Endodermal cell (in vitro differentiated cells): ENCODE results near the gene PTGS1. TPM values are rescaled to one million over a fixed set of nuclear protein-coding genes. Genes with fewer than 3 reads are reported as not detected.
A peak's percentile ranks its signal among the peaks of the same experiment; 100 is the strongest.

ENCODE experiments used
- DNase-seq: peaks from one replicate; pipeline ENCODE4 v3.0.0-alpha.2; 2017
- H3K27ac ChIP-seq: 2 replicates; pipeline ENCODE4 v1.5.1; 2013; ENCODE audit warnings: mild to moderate bottlenecking, low read depth, low read length, moderate library complexity
- H3K27me3 ChIP-seq: 2 replicates; pipeline ENCODE4 v1.6.1; 2013; ENCODE audit warnings: mild to moderate bottlenecking, low read length, moderate library complexity; ENCODE audit not compliant: insufficient read depth, control insufficient read depth, poor library complexity, severe bottlenecking
- H3K36me3 ChIP-seq: 2 replicates; pipeline ENCODE4 v1.7.0; 2013; ENCODE audit warnings: mild to moderate bottlenecking, low read length, moderate library complexity; ENCODE audit not compliant: control insufficient read depth, insufficient read depth
- H3K4me1 ChIP-seq: one replicate; pipeline ENCODE4 v1.7.0; 2013; ENCODE audit warnings: low read length; ENCODE audit not compliant: control insufficient read depth, insufficient read depth
- H3K4me3 ChIP-seq: 2 replicates; pipeline ENCODE4 v1.5.1; 2013; ENCODE audit warnings: mild to moderate bottlenecking, low read length, moderate library complexity
- H3K9ac ChIP-seq: 2 replicates; pipeline ENCODE4 v1.6.1; 2013; ENCODE audit warnings: mild to moderate bottlenecking, low read length, moderate library complexity; ENCODE audit not compliant: poor library complexity, severe bottlenecking; ENCODE audit errors: extremely low read depth
- H3K9me3 ChIP-seq: 2 replicates; pipeline ENCODE4 v1.6.1; 2013; ENCODE audit warnings: mild to moderate bottlenecking, low read length, moderate library complexity; ENCODE audit not compliant: control insufficient read depth
- H3K27ac Mint-ChIP-seq: 2 replicates; pipeline ENCODE4 v1.8.0; 2020; ENCODE audit warnings: mixed read lengths
- H3K27me3 Mint-ChIP-seq: 2 replicates; pipeline ENCODE4 v1.8.0; 2021; ENCODE audit warnings: mild to moderate bottlenecking, mixed read lengths; ENCODE audit not compliant: insufficient read depth
- H3K36me3 Mint-ChIP-seq: 2 replicates; pipeline ENCODE4 v1.8.0; 2020; ENCODE audit warnings: low read depth, mixed read lengths
- H3K4me1 Mint-ChIP-seq: 2 replicates; pipeline ENCODE4 v1.8.0; 2020; ENCODE audit warnings: mixed read lengths
- H3K4me3 Mint-ChIP-seq: 2 replicates; pipeline ENCODE4 v1.8.0; 2020; ENCODE audit warnings: mild to moderate bottlenecking, moderate library complexity, mixed read lengths
- H3K9me3 Mint-ChIP-seq: 2 replicates; pipeline ENCODE4 v1.8.0; 2020; ENCODE audit warnings: mild to moderate bottlenecking, mixed read lengths
- CTCF ChIP-seq: fragments of 200-600 bp; sonication (generic); conservative IDR thresholded peaks from 2 replicates; pipeline ENCODE4 v1.5.0; 2021; ENCODE audit warnings: antibody characterized with exemption, mild to moderate bottlenecking
- WGBS, 2 experiments: methylation state at CpG; one replicate each; pipeline versions ENCODE4 v1.1.5 to v1.1.7; 2013; ENCODE audit warnings: missing lambda C conversion rate in 2 of 2, mixed read lengths in 1 of 2; ENCODE audit not compliant: insufficient coverage in 1 of 2, insufficient read length in 1 of 2; 5-methylcytosine and 5-hydroxymethylcytosine counted together
- total RNA-seq, 2 donors: library from RNA; stranded (reverse); fragmentation: NEBNext Ultra II Directional in 1 of 2; extraction: Animal tissue kit (Norgen Biotek cat#: 25700) in 1 of 2; gene quantifications; 2 replicates in 1 of 2; 3 replicates in 1 of 2; pipeline ENCODE4 v1.2.1, GENCODE V29; 2021

PTGS1 gene
- total RNA-seq, 2 donors from 2014 or later: 0.84 to 1.1 TPM

DNA sequence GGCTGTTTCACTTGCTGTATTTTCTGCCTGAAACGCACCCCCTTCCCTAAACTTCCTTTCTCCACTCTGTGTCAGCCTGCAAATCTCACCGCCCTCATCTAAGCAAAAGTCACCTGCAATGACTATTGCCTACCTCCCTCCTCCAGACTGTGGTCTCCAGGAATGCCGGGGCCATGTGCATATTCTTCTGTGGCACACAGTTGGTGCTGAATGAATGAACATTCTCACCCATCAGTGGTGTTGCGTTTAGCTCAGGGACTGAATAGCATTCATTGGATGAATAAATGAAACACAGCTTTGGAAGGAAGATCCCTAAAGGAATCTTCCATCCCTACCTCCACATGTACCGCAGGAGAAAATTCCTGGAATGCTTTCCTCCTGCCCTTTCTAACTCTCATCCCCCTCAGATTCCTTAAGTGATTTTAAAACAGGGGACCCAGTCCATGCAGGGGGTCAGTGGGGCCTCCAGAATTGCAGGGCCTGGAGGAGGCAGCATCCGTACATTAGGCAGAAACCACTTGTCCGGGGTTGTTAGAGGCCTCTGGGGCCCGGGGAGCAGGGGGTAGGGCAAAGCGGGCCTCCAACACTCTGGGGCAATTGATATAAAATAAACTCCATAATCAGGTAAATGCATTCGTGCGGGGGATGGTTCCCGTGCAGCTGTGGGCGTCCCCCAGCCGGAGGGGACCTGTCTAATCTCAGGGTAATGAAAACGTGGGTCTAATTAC is 28.3 kb upstream of the PTGS1 start:
- Mint-ChIP-seq H3K9me3 (no peaks in the 10 kb centered on the region), H3K27ac (no peak overlapping the region), H3K36me3 (no peaks in the 10 kb centered on the region), H3K4me3 (no peak overlapping the region), H3K27me3 (peaks cover 33% of the 10 kb centered on the region), H3K4me1 (peaks cover 5% of the 10 kb centered on the region)
- no peak overlapping the region for H3K4me3 ChIP-seq
- peaks cover 23% of the 10 kb centered on the region for H3K27me3 ChIP-seq
- 68 to 81% methylated on average over 10 to 15 of the region's 15 CpGs for WGBS, 2 experiments
- no peak overlapping the region for H3K9ac ChIP-seq
- no peak overlapping the region for H3K27ac ChIP-seq
- H3K36me3 ChIP-seq: no peaks in the 10 kb centered on the region
- DNase-seq: no peak
- no peaks in the 10 kb centered on the region for H3K4me1 ChIP-seq
- TF ChIP-seq CTCF: no peak
- no peaks in the 10 kb centered on the region for H3K9me3 ChIP-seq

DNA sequence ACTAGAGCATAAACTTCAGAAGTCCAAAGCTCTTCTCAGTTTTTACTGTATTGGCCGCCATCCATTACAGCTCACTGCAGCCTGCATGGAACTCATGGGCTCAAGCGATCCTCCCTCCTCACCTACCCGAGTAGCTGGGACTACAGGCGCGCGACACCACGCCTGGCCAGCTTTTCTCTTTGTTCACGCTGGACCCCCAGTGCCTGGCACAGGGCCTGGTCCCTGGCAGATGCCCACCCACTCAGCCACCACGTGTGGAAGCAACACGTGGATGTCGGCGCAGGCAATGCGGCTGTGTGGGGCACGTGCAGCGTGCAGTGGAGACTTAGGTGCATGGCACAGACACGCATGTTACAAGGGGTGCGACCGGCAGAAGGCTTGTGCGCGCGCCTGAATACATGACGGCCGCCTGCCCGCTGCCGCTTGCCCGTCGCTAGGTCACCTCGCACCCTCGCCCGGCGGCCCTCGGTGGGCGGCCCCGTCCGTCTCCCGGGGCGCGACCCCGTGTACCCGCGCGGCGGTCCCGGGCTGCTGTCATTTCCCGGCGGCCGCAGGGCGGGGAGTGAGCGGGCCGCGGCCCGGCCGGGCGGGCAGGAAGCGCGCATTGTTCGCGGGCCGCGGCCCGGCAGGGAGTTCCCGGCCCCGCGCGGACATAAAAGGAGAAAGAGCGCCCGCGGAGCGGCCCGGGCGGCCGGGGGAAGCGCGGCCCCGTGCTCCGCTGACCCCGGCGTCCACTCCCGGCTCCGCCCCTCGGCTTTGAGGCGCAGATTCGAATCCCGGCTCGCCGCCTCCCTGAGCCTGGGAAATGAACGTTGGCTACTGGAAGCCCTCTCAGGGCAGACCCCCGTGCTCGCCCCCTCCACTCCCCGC is 24.1 kb upstream of the PTGS1 start:
- Mint-ChIP-seq H3K27me3 (peaks cover 47% of the 10 kb centered on the region), H3K4me3 (peak overlapping the region; percentile 69), H3K36me3 (no peaks in the 10 kb centered on the region), H3K4me1 (peaks cover 4% of the 10 kb centered on the region), H3K9me3 (no peaks in the 10 kb centered on the region), H3K27ac (no peak overlapping the region)
- H3K9me3 ChIP-seq: no peaks in the 10 kb centered on the region
- peak overlapping the region; percentile 81 for H3K4me3 ChIP-seq
- H3K27ac ChIP-seq: no peak overlapping the region
- peak overlapping the region; percentile 42 for H3K9ac ChIP-seq
- no peak for TF ChIP-seq CTCF
- DNase-seq: peak; percentile 82
- no peaks in the 10 kb centered on the region for H3K36me3 ChIP-seq
- peaks cover 48% of the 10 kb centered on the region for H3K27me3 ChIP-seq
- no peaks in the 10 kb centered on the region for H3K4me1 ChIP-seq
- WGBS, 2 experiments: 2 to 3% methylated on average over 31 to 90 of the region's 90 CpGs

- Histone ChIP-seq H3K9ac (peak overlapping the region; percentile 42), H3K4me3 (peak overlapping the region; percentile 81), H3K4me1 (no peaks in the 10 kb centered on the region), H3K9me3 (peaks cover 1% of the 10 kb centered on the region), H3K27me3 (peaks cover 48% of the 10 kb centered on the region), H3K36me3 (no peaks in the 10 kb centered on the region), H3K27ac (no peak overlapping the region)
- Mint-ChIP-seq H3K36me3 (no peaks in the 10 kb centered on the region), H3K9me3 (peaks cover under 1% of the 10 kb centered on the region), H3K4me1 (no peaks in the 10 kb centered on the region), H3K27me3 (peaks cover 47% of the 10 kb centered on the region), H3K4me3 (peak overlapping the region; percentile 69), H3K27ac (no peak overlapping the region)
- 48 to 64% methylated on average over 5 to 16 of the region's 16 CpGs for WGBS, 2 experiments
- peak; percentile 37 for DNase-seq
- TF ChIP-seq CTCF: no peak
Measured at GRCh38 chr9:122347348-122348287, 23.2 kb upstream of the PTGS1 start.
